Spleen (tissue), 7 donors: ENCODE data around the gene CAMTA1.

Experiments used
- POLR2AphosphoS5 ChIP-seq, 3 donors: sonication (generic); formaldehyde crosslinking; IDR thresholded peaks; one replicate each; pipeline ENCODE4 v1.5.1; 2017; ENCODE audit warnings: antibody characterized with exemption in 3 of 3
- TF ChIP-seq, protein P1 (sequence below), 11 experiments: fragments of 200-600 bp in 7 of 11; fragments of 450-650 bp in 4 of 11; sonication (generic) in 4 of 11; IDR thresholded peaks in 8 of 11; conservative IDR thresholded peaks in 3 of 11; 1 replicate in 7 of 11; 2 replicates in 4 of 11; pipeline versions ENCODE4 v1.4.0 to v1.8.0; 2016 to 2021; ENCODE audit warnings: antibody characterized with exemption in 11 of 11, inconsistent platforms in 4 of 11, mild to moderate bottlenecking in 1 of 11
- donor health status: DM: no; HTN: no; CAD: no; lungs with moderate emphysema.
- donor health status: DM: no; HTN: no; CAD: no.
- donor health status: DM: no; HTN: no; CAD: no.

DNA sequence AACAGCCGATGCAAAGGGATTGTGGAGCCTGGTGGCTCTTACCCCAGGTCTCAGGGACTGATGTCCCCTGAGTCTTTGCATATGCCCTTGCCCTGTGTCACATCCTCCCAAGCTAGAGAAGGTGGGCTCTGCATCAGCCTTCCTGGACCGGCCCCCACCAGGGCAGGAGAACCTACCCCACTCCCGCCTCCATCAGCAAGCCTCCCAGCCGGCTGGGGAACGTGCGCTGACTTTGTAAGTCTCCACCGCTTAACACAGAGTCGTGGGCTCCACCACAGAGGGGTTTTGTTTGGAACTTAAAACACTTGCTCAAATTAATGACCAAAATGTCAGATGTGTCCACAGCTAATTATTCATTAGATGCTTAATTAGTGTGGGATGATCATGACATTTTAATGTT lies 730.6 kb downstream of the CAMTA1 start:
- TF ChIP-seq, protein P1, sequence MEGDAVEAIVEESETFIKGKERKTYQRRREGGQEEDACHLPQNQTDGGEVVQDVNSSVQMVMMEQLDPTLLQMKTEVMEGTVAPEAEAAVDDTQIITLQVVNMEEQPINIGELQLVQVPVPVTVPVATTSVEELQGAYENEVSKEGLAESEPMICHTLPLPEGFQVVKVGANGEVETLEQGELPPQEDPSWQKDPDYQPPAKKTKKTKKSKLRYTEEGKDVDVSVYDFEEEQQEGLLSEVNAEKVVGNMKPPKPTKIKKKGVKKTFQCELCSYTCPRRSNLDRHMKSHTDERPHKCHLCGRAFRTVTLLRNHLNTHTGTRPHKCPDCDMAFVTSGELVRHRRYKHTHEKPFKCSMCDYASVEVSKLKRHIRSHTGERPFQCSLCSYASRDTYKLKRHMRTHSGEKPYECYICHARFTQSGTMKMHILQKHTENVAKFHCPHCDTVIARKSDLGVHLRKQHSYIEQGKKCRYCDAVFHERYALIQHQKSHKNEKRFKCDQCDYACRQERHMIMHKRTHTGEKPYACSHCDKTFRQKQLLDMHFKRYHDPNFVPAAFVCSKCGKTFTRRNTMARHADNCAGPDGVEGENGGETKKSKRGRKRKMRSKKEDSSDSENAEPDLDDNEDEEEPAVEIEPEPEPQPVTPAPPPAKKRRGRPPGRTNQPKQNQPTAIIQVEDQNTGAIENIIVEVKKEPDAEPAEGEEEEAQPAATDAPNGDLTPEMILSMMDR (IDR thresholded peaks at IDR 0.05 in 8 of 11, conservative IDR thresholded peaks at IDR 0.05 in 3 of 11), result no peak
- TF ChIP-seq POLR2AphosphoS5 (IDR thresholded peaks at IDR 0.05), result no peak
